T47D (cell line): ENCODE data around the gene ELFN1.
"Not testable (repeated sequence)": the region's sequence is repeated elsewhere in the genome, so short reads cannot be mapped to it uniquely, and the experiment has no call there.

Experiments used
- DNase-seq, 2 experiments: peaks; one replicate each; pipeline versions ENCODE4 v3.0.0 to v3.0.0-alpha.2; 2011 to 2012; ENCODE audit warnings: low read depth in 1 of 2, low spot score in 1 of 2
- JUND ChIP-seq: IDR thresholded peaks from 2 replicates; pipeline ENCODE4 v1.6.1; 2012; ENCODE audit warnings: low read depth
- in situ Hi-C: cut with HindIII; loops from 2 replicates; pipeline ENCODE4 v1.10.0; 2016; ENCODE audit warnings: low sequenced_read_pairs, low pct_unique_long_range_greater_than_20kb

Gene ELFN1

DNA sequence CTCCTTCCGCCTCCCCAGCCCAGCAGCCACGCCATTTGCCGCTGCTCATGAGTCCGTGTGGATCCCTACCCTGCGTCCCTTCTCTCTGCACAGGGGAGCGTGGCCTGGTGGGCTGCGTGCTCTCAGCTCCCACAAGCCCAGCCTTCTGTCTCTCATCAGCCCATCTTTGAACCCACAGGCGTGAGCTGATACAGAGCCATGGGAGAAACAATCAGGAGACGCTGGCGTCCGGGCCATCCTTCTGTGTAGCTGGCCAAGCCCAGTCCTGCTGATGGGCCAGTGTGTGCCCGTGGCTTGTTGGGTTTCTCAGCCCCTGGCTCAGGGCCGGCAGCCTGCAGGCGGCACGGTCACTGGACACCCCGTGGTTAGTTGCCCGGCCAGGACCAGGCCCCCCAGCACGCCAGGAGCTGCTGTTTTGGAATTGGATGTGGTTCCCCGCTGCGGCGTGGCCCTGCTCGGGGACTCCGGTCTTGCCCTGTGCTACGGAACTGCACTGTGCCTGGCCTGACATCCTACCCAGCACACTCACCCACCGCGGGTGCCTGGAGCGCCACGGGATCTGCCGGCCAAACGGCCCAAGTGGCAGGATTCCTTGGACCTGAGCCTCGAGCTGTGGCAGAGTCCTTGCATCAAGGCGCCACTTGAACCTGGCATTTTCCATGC is 88.9 kb downstream of the ELFN1 start:
- no peak for DNase-seq
- no peak for TF ChIP-seq JUND
- in situ Hi-C loops, result no loop called here

GRCh38 chr7:1761097-1761496 is 91.0 kb downstream of the ELFN1 start:
- DNase-seq, result no peak
- in situ Hi-C loops, result no loop called here
- no peak for TF ChIP-seq JUND

GRCh38 chr7:1761774-1762173 is 91.7 kb downstream of the ELFN1 start:
- no peak for TF ChIP-seq JUND
- no peak for DNase-seq
- in situ Hi-C loops, result no loop called here

DNA sequence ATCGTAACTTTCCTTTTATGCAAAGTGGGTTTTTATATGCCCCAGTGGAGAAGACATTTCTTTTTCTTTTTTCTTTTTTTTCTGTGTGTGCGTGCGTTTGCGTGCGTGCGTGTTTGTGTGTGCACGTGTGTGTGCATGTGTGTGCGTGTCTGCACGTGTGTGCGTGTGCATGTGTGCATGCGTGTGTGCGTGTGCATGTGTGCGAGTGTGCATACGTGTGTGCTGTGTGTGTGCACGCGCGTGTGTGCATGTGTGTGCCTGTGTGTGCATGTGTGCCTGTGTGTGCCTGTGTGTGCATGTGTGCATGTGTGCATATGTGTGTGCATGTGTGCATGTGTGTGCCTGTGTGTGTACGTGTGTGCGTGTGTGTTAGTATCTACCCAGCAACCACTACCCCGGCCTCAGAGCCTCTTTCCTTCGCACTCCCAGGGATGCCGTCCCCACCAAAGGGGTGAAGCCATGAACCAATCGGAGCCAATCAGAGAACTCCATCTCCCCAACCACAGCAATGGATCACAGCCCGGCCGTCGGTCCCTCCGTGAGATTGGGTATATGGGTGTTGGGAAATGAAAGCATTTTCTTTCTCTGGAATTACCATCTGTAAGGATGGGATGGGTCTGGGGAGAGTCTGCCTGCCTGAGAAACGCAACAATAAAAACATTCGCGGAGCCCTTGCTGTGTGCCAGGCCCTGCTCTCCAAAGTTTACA is 92.3 kb downstream of the ELFN1 start:
- DNase-seq, result no peak
- TF ChIP-seq JUND, result no peak
- in situ Hi-C loops, result no loop called here

- in situ Hi-C loops, result no loop called here
- DNase-seq, result no peak
- TF ChIP-seq JUND, result no peak
Observed at GRCh38 chr7:1763033-1763432, 93.0 kb downstream of the ELFN1 start.

DNA sequence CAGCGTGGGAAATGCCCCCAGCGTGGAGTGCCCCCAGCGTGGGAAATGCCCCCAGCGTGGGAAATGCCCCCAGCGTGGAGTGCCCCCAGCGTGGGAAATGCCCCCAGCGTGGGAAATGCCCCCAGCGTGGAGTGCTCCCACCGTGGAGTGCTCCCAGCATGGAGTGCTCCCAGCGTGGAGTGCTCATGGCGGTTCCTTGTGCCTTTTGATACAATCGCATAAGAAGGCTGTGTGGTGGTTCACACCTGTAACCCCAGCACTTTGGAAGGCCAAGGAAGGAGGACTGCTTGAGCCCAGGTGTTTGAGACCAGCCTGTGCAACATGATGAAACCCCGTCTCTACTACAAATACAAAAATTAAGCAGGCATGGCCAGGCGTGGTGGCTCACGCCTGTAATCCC is 93.8 kb downstream of the ELFN1 start:
- in situ Hi-C loops, DNase-seq: not testable (repeated sequence)

DNA sequence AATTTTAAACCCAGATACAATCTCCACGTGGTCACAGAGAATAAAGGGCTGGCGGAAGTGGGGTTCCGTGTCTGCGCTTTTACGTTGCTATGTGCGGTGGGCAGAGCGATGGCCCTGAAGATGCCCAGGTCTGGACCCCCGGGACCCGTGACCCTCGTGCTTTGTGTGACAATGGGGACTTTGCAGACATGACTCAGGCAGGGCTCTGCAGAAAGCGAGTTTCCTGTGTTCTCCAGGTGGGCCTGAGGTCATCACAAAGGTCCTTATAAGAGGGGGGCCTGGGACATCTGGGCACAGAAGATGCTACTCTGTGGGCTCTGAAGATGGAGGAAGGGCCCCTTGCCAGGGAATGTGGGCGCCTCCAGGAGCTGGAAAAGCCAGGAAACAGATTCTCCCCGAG is 95.3 kb downstream of the ELFN1 start:
- TF ChIP-seq JUND, result no peak
- DNase-seq, result no peak
- in situ Hi-C loops, result no loop called here

DNA sequence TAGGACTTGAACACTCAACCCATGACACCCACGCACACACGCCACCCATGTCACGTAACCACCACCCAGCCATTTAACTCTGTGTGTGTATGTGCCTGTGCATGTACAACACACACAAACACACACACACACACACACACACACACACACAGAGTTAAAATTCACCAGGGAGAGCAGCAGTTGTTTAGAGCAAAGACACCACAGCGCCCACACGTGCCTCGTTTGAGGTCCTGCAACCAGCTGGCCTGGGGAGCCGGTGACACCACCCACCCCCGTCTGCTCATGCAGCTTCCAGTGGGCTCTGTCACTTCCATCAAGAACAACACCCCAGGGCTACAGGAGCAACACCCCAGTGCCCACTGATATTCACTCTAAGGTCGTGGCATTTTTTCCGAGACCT is 97.4 kb downstream of the ELFN1 start:
- TF ChIP-seq JUND, result no peak
- peak in 1 of 2 experiments; percentile 44 for DNase-seq
- in situ Hi-C loops, result no loop called here

DNA sequence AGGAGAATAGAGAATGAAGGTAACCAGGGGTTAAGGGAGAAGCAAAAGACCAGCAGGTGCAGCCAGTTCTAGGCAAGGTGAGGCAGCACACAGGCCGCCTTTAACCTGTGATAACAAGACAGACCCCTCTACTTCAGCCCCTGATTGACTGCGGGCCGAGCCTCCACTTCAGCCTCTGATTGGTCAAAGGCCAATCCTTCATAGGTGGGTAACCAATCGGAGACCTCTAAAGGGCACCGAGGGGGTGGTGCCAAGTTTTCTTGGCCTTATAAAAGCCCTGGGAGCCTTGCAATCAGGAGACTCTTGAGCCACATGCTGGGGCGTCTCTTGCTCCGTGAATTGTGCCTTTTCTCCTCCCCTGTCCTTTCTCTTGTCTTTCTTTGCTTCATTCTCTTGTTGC is 98.8 kb downstream of the ELFN1 start:
- peak in 1 of 2 experiments; percentile 26 for DNase-seq
- in situ Hi-C loops, result no loop called here
- no peak for TF ChIP-seq JUND

GRCh38 chr7:1769286-1770200 is 99.5 kb downstream of the ELFN1 start:
- in situ Hi-C loops, result no loop called here
- TF ChIP-seq JUND, result no peak
- no peak for DNase-seq

DNA sequence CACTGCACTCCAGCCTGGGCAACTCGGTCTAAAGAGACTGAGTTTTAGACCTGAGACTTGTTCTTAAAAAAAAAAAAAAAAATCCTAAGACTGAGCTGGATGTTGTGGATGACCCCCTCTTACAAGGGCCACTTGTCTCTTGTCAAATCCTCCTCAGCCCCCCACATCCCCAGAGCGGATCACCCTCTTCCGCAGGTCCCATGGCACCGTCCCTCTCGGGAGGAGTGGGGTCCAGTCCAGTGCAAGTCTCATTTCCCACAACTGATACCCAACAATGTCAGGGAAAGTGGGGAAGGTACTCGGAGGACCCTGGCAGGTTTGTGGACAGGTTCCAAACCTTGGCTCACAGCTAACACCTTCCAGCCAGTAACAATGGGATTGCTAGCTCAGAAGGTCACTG is 100.3 kb downstream of the ELFN1 start:
- no peak for TF ChIP-seq JUND
- in situ Hi-C loops, result no loop called here

DNA sequence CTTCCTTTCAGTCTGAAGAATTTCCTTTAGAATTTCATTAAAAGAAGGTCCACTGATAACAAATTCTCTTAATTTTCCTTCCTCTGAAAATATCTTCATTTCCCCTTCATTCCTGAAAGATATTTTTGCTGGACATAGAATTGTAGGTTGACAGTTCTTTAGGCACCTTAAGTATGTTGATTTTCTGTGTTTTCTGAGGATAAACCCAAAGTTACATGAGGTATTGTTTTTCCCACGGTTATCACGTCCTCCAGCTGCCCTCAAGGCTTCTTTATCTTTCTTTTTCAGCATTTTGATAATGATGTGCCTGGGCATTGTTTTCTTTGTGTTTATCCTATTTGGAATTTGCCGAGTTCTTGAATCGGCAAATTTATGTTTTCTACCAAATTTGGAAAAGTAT is 105.3 kb downstream of the ELFN1 start:
- no peak for DNase-seq
- no peak for TF ChIP-seq JUND
- in situ Hi-C loops, result no loop called here

More for the DNA sequence above, 100.3 kb downstream of the ELFN1 start:
- no peak for DNase-seq

- in situ Hi-C loops, result no loop called here
- DNase-seq, result no peak
- no peak for TF ChIP-seq JUND
Observed at GRCh38 chr7:1777122-1777521, 107.0 kb downstream of the ELFN1 start.
